Lung microvascular endothelial cell (primary cell): Measurements from ENCODE around the gene ZNF775. TPM values are rescaled to one million over a fixed set of nuclear protein-coding genes. Genes with fewer than 3 reads are reported as not detected.
"Not testable (repeated sequence)": the region's sequence is repeated elsewhere in the genome, so short reads cannot be mapped to it uniquely, and the experiment has no call there.

Source experiments
- DNase-seq, 2 donors: peaks; one replicate each; pipeline versions ENCODE4 v3.0.0 to v3.0.0-alpha.2; 2010; ENCODE audit warnings: low read depth in 2 of 2
- total RNA-seq: library from RNA; depleted of rRNA; stranded (reverse); fragments of >200 nt; gene quantifications from 2 replicates; pipeline ENCODE4 v1.2.1, GENCODE V29; 2014

Gene ZNF775
- total RNA-seq, 1 donor from 2014 or later: 5.4 TPM

DNA sequence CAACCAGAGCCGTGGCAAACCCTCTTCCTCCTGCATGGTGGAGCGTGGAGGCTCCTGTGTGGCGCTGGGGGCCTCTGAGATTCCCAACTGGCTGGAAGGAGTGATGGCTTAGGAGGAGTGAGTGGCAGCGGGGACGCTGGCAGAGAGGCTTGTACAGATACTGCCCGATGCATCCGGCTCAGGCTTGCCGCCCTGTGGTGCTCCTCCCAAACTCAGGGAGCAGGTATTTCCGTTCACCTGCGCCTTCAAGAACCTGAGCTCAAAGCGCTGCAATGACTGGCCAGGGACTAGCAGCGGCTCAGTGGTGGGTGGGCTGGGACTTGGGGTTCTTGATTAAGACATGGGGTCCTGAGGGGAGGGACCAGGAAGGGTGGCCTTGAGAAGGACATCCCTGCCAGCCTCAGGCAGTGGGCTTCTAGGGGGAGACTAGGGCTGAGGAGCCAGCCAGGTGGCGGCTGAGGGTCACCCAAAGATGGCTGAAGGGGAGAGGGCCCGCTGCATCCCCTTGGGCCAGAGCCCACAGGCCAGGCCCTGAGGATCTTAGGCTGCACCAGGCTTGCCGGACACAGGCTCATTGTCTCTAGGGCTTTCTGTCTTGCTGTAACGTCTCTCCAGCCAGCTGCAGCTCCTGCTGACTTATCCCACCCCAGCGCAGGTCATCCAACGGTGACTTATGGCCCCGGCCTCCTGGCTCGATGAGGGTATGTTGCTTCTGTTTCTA is 3.2 kb downstream of the ZNF775 start:
- no peak for DNase-seq

GRCh38 chr7:150382844-150383225 is 3.7 kb downstream of the ZNF775 start:
- no peak for DNase-seq

DNA sequence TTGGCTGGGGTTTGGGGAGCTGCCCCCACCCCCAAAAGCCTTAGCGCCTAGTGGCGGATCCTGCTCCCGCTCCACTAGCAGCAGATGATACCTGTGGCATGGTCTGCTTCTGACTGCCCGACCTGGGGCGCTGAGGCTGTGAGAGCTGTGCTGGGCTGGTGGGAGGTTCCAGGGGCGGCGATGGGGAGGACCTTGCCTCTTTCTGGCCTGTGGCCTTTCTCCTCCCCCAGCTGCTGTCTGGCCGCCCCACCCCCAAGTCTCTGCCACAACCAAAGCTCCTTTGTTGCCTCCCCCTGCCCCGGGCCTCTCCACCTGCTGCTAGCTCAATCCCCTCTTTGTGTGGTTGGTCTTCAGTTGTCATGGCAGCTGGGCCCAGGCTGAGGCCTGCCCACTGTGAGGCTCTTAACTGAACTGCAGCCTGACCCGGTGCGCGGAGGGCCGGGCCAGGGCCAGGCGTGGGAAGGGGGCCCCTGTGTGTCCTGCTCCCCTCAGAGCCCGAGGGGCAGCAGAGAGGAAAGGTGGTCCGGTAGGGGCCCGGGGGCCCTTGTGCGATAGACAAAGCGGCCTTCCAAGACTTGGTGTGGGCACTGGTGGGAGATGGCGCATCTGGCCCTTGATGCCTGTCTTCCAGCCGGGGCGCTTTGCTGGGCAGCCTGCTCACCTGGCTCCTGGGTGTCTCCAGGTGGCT is 4.7 kb downstream of the ZNF775 start:
- no peak for DNase-seq

DNA sequence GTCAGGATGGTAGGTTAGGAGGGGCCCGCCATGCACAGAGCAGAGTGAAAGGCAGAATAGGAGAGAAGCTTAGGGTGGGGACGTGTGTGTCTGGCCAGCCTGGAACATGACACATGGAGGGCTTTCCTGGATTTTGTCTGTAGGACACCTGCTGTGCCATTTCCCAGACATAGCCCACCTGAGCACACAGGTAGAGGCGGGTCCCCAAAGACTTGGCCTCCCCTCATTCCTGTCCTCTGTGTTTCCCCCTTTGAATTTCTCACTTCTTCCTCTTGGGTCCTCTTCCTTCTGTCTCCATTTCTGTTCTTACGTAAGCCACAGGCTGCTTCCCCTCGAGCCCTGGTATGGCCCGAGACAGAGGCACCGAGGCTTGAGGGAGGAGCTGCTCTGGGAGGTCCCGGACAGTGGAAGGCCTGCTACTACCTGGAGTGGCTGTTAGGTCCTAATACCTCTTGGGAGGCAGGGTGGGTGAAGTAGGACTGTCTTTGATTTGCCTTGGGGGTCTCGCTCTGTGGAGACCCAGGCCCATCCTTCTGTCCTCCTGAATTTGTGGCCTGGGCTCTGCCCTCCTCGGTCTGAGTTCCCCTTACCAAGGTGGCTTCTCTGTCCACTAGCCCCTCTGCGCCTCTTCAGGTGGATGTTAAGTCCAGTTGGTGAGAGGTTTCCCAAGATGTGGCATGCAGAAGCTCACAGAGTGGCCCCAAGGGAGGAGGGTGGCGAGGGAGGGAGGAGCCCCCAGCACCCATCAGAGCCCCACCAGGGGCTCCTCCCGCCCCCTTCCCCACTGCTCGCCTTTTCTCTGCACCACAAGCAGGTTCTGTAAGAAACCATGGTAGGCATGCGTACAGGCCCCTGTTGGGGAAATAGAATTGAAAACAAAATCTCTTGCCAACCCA is 5.5 kb downstream of the ZNF775 start:
- DNase-seq: no peak

DNA sequence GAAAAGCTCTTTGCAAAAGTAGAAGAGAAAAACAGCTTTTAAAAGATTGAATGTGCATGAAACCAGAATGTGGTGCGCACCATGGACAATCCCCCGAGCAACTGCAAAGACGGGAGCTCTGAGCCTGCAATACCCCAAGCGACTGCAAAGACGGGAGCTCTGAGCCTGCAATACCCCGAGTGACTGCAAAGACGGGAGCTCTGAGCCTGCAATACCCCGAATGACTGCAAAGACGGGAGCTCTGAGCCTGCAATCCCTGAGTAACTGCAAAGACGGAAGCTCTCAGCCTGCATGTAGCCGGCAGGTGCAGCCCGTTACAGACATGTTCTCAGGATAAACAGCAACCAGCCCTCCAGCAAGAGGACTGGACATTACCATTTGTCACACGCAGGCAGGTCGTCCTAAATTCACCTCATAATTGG is 6.2 kb downstream of the ZNF775 start:
- no peak for DNase-seq

GRCh38 chr7:150385884-150386283 is 6.8 kb downstream of the ZNF775 start:
- DNase-seq: not testable (repeated sequence)

DNA sequence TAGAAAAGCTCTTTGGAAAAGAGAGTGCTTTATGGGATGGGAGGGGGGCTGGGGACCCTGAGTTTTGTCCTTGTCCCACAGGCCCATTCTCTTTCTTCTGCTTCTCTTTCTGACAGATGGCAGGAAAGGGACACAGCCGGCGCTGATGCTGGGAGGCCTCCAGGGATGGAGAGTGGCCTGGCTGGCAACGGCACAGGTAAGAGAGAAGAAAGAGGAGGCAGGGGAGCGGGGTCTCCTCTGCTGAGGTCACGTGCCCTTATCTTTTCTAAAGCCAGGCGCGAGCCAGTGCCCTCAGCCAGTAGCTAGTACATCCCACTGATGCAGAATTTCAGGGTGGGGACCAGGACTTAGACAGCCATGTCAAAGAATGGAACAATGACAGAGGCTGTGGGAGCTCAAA is 9.2 kb downstream of the ZNF775 start:
- no peak for DNase-seq

DNA sequence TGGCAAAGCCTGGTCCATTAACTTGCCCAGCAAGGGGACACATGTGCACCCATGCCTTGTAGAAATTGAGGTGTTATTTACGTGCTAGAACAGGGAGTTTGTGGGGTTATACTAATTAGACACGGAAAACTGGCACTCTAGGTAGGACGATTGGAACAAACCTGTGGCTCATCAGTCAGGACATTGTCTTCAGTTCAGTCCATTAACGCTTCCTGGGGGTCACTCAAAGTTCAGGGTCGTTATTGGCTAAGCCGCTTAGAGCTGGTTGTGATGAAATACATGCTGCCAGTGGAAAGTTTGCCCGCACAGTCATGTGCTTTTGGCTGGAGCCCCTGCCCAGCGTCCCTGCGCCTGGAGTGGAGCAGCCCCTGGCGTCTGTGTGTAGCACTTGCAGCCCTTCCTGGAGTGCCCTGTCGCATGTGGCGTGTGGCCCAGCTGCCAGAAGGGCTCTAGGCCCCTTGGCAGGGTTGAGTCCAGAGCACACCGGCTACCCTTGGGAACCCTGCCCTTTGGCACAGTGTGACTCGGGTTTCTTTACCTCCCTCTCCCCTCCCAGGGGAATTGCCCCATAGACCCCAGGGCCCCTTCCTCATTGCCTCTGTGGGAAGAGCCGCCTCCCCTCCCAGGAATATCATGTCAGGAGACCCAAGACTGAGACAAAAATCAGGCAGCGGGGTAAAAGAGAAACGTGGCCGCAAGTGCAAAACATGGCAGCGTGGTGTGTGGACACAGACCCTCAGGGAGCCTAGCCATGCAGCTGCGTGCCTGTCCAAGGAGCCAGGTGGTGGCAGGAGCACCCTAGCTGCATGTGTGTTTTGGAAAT is 9.8 kb downstream of the ZNF775 start:
- DNase-seq: peak in 1 of 2 donors; percentile 96

DNA sequence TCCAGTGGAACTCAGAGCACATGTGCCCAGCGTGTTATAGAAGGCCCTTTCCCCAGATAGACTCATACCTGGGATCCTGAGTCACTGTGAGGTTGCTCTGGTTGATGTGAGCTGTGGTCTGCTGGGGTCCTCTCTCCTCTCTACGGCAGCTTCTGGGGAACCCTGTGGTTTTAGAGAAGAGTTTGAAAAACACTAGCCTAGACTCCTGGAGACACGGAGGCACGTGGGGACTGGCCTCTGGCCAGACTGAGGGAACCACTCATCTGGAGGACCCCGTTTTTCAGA is 10.3 kb downstream of the ZNF775 start:
- DNase-seq: no peak

DNA sequence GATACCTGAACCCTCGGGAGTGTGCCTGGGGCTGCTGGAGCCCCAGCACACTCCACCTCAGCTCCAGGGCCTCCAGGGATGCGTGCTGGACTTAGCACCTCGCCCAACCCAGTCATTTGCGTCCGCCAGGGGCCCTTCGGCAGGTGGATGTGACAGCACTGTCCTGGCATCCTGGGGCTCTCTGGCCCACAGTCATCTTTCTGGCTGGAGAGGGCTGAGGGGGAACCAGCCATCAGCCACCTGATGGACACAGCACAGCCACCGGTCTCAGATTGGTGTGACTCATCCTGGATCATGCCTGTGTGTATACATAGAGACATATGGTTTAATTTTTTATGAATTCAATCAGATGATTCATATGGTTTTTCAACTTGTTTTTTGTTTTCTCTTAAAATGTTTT is 11.1 kb downstream of the ZNF775 start:
- DNase-seq: no peak

GRCh38 chr7:150393325-150393724 is 14.2 kb downstream of the ZNF775 start:
- DNase-seq: no peak

GRCh38 chr7:150396426-150396825 is 17.3 kb downstream of the ZNF775 start:
- no peak for DNase-seq

DNA sequence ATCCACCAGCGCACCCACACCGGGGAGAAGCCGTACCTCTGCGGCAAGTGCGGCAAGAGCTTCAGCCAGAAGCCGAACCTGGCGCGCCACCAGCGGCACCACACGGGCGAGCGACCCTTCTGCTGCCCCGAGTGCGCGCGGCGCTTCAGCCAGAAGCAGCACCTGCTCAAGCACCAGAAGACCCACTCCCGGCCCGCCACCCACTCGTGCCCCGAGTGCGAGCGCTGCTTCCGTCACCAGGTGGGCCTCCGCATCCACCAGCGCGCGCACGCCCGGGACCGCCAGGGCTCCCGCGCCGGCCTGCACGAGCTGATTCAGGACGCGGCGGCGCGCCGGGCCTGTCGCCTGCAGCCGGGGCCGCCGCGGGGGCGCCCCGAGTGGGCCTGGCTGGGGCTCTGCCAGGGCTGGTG is 17.7 kb downstream of the ZNF775 start:
- no peak for DNase-seq

DNA sequence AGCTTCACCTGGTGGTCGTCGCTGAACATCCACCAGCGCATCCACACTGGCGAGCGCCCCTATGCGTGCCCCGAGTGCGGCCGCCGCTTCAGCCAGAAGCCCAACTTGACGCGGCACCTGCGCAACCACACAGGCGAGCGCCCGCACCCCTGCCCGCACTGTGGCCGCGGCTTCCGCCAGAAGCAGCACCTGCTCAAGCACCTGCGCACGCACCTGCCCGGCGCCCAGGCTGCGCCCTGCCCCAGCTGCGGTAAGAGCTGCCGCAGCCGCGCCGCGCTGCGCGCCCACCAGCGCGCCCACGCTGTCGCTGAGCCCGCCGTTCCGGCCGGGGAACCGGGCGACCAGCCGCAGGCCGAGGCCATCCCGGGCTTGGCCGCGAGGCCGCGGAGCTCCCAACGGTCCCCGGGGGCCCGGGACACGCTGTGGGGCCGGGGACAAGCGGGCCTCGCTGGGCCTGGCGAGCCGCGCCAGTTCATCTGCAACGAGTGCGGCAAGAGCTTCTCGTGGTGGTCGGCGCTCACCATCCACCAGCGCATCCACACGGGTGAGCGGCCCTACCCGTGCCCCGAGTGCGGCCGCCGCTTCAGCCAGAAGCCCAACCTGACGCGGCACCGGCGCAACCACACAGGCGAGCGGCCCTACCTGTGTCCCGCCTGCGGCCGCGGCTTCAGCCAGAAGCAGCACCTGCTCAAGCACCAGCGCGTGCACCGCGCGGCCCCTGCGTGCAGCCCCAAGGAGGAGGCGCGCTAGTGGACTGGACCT is 18.4 kb downstream of the ZNF775 start:
- no peak for DNase-seq

- no peak for DNase-seq
Observed at GRCh38 chr7:150398108-150398964, 19.2 kb downstream of the ZNF775 start.

DNA sequence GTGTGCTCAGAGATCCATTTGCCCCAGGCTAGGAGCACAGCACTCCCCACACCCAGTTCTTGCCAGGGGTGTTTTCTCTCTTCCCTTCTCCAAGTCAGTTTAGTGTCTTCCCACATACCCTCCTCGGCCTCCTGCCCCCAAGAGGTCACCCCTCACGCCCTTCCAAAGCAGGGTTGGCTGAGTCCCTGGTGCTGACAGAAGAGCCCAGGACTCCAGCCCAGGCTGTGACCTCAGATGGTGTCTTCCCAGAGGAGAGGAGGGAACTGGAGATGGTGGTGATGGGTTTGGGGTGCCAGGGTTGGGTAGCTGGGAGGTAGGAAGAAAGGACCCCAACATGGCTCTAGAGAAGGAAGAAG is 19.8 kb downstream of the ZNF775 start:
- DNase-seq: no peak

GRCh38 chr7:150399421-150400007 is 20.4 kb downstream of the ZNF775 start:
- no peak for DNase-seq

- peak in 1 of 2 donors; percentile 41 for DNase-seq
Observed at GRCh38 chr7:150400008-150400787, 21.1 kb downstream of the ZNF775 start.
